ENCODE results near the gene CDIPT.
"Not testable (repeated sequence)": the region's sequence is repeated elsewhere in the genome, so short reads cannot be mapped to it uniquely, and the experiment has no call there.

Gene CDIPT

GRCh38 chr16:29858149-29858849 is 4.7 kb downstream of the CDIPT start:
- DNase-seq (ENCODE audit: low read depth in 2 of 2), result no peak

DNA sequence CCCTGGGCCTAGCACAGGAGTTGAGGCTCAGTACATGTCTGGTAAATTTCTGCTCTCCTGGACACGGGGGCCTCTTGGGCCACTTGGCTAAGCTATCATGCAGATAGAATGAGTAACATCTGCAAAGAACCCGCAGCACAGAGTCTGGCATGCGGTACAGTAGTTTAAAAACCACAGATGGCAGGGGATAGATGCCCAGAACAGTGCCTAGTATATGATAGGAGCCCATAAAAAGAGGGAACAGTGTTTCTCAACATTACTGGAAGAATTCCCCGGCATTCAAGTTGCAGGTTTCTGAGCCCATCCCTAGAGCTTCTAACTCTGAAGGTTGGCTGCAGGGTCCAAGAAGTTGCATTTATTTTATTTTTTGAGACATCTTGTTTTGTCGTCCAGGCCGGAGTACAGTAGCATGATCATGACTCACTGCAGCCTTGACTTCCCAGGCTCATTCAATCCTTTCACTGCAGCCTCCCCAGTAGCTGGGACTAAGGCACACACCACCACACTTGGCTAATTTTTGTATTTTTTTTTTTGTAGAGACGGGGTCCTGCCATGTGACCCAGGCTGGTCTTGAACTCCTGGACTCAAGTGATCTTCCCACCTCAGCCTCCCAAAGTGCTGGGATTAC is 5.8 kb downstream of the CDIPT start:
- no peak for DNase-seq (ENCODE audit: low read depth in 2 of 2)

- DNase-seq (ENCODE audit: low read depth in 2 of 2), result no peak
Observed at GRCh38 chr16:29854520-29855100, 8.4 kb downstream of the CDIPT start.

DNA sequence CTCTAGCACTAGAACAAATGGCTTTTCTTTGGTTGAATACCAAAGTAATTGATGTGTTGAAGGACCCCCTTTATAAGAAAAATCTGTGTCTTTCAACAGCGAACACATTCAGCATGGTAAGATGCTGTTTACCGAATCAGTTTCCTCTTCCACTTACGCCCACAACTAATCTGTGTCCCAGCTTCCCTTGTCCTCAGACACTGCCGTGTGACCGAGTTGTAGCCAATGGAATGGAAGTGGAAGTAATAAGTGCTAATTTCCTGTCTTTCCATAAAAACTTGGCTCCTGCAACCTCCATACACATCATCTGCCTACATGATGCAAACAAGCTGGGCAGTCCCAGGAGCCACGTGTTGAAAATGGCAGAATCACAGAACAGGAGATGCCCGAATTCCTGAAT is 10.4 kb downstream of the CDIPT start:
- no peak for DNase-seq (ENCODE audit: low read depth in 2 of 2)

GRCh38 chr16:29850998-29851397 is 12.0 kb downstream of the CDIPT start:
- DNase-seq (ENCODE audit: low read depth in 2 of 2), result no peak

DNA sequence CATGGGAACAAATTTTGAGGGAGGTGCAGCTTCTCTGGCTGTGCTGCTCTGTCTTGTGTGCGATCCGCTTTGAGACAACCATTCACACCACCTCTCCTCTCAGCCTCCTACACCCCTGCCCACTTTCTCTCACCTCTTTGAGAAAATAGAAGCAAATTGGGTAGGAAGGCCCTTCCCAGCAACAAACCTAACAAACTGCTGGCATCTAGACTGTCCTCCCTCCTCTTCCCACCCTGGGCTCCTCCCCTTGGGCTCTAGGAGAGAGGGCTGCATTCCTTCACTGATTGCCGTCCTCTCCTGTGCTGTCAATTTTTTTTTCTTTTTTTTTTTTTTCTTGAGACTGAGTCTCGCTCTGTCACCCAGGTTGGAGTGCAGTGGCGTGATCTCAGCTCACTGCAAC is 13.5 kb downstream of the CDIPT start:
- DNase-seq (ENCODE audit: low read depth in 2 of 2), result no peak

DNA sequence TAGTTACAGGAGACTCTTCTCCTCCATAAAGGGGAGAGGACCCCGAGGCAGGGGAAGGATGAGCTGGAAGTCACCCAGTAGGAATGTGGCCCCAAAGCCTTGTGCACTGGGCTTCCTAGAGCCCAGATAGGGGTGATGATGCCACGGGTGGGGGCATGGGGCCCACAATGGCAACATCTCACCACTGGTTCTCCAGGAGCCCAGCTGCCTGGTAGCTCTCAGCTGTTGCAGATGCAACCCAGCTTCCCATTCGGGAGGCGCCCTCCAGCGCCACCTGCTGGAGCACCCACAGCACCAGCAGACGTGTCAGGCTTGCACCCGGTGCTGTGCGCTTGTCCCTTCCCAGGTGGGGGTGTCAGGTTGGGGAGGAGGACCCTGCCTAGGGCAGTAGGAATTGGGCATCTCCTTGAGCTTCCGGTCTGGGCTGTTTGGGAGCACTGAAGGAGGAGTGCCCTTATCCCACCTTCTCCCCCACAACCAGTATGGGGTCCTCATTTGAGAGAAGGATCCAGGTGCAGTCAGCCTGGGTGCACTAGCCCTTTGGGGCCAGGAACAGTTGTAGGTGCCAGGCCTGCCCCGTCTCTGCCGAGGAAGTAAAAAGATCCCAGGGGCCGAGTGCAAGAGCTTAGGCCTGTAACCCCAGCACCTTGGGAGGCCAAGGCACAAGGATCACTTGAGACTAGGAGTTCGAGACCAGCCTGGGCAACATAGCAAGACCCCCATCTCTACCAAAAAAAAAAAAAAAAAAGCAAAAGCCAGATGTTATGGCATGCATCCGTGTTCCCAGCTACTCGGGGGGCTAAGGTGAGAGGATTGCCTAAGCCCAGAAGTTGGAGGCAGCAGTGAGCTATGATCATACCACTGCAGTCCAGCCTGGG is 14.4 kb downstream of the CDIPT start:
- peak; percentile 75 to 81 for DNase-seq (ENCODE audit: low read depth in 2 of 2)

GRCh38 chr16:29845656-29846055 is 17.4 kb downstream of the CDIPT start:
- DNase-seq (ENCODE audit: low read depth in 2 of 2), result no peak

- DNase-seq (ENCODE audit: low read depth in 2 of 2), result no peak
Observed at GRCh38 chr16:29844575-29845331, 18.3 kb downstream of the CDIPT start.

GRCh38 chr16:29843931-29844330 is 19.1 kb downstream of the CDIPT start:
- no peak for DNase-seq (ENCODE audit: low read depth in 2 of 2)

DNA sequence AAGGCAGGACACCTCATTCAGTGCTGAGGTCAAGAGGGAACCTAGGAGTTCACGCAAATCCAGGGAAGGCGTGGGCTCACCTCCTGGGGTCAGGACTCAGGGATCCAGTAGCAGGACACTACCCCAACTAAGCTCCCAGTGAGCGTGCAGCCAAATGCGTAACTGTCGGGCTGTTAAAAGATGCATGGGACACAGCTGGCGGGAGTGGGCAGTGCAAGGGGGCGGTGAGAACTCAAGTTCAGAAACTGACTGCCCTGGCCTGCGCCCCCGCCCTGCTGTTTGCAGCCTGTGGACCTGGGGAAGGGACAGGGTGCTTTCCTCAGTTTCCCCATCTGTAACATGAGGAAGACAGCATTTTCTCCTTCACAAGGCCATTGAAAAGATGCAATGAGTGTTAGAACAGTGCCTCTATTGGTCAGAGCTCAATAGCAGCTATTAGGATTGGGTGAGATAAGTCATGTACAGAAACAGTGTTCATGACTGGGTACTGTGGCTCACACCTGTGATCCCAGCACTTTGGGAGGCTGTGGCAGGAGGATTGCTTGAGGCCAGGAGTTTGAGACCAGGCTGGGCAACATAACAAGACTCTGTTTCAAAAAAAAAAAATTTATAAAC is 20.2 kb downstream of the CDIPT start:
- DNase-seq (ENCODE audit: low read depth in 2 of 2), result no peak

DNA sequence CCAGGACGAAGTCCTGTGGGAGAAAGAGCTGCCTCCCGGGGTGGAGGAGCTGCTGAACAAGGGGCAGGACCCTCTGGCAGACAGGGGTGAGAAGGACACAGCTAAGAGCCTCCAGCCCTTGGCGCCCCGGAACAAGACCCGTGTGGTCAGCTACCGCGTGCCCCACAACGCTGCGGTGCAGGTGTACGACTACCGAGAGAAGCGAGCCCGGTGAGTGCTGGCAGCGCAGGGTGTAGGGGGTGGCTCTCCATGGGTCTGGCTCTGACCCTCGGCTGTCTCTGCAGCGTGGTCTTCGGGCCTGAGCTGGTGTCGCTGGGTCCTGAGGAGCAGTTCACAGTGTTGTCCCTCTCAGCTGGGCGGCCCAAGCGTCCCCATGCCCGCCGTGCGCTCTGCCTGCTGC is 21.4 kb downstream of the CDIPT start:
- DNase-seq (ENCODE audit: low read depth in 2 of 2), result no peak

DNA sequence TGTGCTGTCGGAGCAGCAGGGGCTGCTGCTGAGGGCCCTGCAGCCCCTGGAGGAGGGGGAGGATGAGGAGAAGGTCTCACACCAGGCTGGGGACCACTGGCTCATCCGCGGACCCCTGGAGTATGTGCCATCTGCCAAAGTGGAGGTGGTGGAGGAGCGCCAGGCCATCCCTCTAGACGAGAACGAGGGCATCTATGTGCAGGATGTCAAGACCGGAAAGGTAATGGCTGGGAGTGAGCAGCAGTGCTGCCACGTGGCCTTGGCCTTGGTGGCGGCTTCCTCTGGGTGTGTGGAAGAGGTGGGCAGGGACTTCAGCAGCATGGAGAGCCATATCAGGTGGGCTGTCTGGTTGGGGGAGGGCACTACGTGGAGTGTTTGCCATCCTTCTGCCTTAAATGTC is 22.8 kb downstream of the CDIPT start:
- no peak for DNase-seq (ENCODE audit: low read depth in 2 of 2)

- no peak for DNase-seq (ENCODE audit: low read depth in 2 of 2)
Observed at GRCh38 chr16:29839822-29840221, 23.2 kb downstream of the CDIPT start.

DNA sequence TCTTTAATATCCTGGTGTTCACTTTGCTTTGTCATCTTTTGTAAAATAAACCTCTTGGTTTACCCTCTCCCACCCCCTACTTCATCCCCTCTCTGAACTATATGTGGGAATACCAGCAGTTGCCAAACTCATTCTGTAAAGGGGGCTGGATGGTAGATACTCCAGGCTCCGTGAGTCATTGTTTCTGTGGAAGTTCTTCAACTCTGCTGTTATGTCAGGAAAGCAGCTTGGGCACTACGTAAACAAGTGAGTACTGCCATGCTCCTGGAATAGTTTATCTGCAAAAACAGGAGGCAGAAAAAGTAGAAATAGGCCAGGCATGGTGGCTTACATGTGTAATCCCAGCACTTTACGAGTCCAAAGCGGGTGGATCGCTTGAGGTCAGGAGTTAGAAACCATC is 25.2 kb downstream of the CDIPT start:
- no peak for DNase-seq (ENCODE audit: low read depth in 2 of 2)

DNA sequence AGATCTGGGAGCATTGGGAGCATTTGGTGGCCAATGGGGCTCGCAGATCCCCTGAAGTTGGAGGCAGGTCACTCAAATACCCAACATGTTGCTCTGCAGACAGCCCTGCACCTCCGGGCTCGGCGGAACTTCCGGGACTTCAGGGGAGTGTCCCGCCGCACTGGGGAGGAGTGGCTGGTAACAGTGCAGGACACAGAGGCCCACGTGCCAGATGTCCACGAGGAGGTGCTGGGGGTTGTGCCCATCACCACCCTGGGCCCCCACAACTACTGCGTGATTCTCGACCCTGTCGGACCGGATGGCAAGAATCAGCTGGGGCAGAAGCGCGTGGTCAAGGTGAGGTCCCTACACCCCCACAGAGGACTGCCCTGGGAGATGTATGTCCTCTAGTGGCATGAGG is 26.4 kb downstream of the CDIPT start:
- DNase-seq (ENCODE audit: low read depth in 2 of 2), result no peak

DNA sequence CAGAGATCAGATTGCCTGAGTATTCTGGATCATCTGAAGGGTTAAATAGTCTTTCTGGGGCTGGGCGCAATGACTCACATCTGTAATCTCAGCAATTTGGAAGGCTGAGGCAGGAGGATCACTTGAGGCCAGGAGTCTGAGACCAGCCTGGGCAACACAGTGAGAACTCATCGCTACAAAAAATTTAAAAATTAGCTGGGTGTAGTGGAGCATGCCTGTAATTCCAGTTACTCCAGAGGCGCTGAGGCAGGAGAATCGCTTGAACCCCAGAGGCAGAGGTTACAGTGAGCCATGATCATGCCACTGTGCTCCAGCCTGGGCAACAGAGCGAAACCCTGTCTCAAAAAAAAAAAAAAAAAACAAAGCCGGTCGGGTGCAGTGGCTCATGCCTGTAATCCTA is 27.1 kb downstream of the CDIPT start:
- no peak for DNase-seq (ENCODE audit: low read depth in 2 of 2)

DNA sequence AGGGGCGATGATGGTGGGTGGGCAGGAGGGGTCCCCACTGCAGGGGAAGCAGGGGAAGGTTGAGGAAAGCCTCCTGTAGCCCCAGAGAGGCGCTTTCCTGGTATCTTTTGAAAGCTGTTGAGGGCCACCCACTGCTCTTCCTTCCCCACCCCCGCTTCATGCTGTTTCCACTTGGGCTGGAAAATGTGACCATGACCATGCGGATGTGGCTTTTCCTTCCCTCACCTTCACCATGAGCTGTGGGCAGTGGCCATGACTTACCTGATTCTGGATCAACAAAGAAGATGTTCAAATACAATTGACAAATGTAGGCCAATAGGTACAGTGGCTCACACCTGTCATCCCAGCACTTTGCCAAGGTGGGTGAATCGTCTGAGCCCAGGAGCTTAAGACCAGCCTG is 28.9 kb downstream of the CDIPT start:
- no peak for DNase-seq (ENCODE audit: low read depth in 2 of 2)

DNA sequence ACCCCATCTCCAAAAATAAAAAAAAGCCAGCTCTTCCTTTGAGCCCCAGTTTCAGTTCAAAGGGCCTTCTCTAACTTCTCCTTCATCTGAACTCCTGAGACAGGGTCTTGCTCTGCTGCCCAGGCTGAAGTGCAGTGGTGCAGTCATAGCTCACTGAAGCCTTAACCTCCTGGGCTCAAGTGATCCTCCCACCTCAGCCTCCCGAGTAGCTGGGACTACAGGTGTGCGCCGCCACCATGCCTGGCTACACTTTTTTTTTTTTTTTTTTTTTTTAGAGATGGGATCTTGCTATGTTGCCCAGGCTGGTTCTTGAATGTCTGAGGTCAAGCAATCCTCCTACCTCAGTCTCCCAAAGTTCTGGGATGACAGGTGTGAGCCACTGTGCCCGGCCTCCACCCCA is 29.8 kb downstream of the CDIPT start:
- not testable (repeated sequence) for DNase-seq (ENCODE audit: low read depth in 2 of 2)

DNA sequence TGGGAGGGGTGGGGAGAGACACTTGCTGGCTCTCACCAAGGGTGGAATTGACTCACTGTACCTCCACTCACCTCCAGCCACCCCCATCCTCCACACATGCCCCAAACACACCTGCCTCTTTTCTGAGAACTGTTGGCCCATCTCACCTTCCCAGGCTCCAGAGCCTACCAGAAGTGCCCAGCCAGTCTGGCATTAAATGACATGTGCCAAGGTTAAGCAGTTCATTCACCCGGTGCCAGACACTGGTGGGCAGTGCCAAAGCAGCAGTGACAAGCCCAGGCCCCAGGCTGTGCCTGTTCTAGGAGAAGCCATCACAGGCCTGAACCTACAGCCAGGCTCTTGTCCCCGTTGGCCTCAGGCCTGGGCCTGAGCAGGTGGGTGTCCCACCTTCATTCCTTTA is 31.5 kb downstream of the CDIPT start:
- DNase-seq (ENCODE audit: low read depth in 2 of 2), result no peak

DNA sequence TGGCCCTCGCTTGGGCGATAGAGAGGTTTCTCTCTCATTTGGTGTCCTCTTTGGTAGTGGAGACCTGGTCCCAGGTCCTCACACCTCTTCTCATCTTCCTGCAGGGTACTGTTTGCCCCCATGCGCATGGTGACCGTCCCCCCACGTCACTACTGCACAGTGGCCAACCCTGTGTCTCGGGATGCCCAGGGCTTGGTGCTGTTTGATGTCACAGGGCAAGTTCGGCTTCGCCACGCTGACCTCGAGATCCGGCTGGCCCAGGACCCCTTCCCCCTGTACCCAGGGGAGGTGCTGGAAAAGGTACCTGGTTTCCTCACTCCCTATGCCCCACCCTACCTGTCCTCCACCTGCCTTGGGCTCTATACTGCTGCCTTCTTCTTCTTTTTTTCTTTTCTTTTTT is 32.3 kb downstream of the CDIPT start:
- DNase-seq (ENCODE audit: low read depth in 2 of 2), result no peak
